OCI-LY1 (cell line): Measurements from ENCODE around the gene RPL35A.
A peak's percentile ranks its signal among the peaks of the same experiment; 100 is the strongest.

Experiments
- H2AFZ ChIP-seq: fragments of 200-600 bp; sonication (generic), shearing (Covaris generic); 2 replicates; pipeline ENCODE4 v1.6.0; 2014; ENCODE audit warnings: antibody characterized with exemption, mild to moderate bottlenecking, low read length
- H3F3A ChIP-seq: fragments of 200-600 bp; sonication (generic), shearing (Covaris generic); 2 replicates; pipeline ENCODE4 v1.6.0; 2014; ENCODE audit warnings: mild to moderate bottlenecking, antibody characterized with exemption, low read length, moderate library complexity; ENCODE audit not compliant: insufficient read depth
- H3K27ac ChIP-seq: fragments of 200-600 bp; sonication (generic); 2 replicates; pipeline ENCODE4 v1.5.1; 2014; ENCODE audit warnings: low read length, mixed run types, mild to moderate bottlenecking, low read depth; ENCODE audit not compliant: poor library complexity, severe bottlenecking
- H3K27me3 ChIP-seq: fragments of 200-600 bp; sonication (generic); 2 replicates; pipeline ENCODE4 v1.6.0; 2014; ENCODE audit warnings: antibody characterized with exemption, mild to moderate bottlenecking, low read length, moderate library complexity; ENCODE audit not compliant: insufficient read depth
- H3K36me3 ChIP-seq: fragments of 200-600 bp; sonication (generic); 2 replicates; pipeline ENCODE4 v1.6.1; 2014; ENCODE audit warnings: mild to moderate bottlenecking, antibody characterized with exemption, low read length, moderate library complexity, mixed read lengths; ENCODE audit not compliant: insufficient read depth
- H3K4me1 ChIP-seq: fragments of 200-600 bp; sonication (generic); 2 replicates; pipeline ENCODE4 v1.5.1; 2014; ENCODE audit warnings: mild to moderate bottlenecking, low read length, moderate library complexity; ENCODE audit not compliant: insufficient read depth, severe bottlenecking
- H3K4me2 ChIP-seq: fragments of 200-600 bp; sonication (generic), shearing (Covaris generic); 2 replicates; pipeline ENCODE4 v1.6.1; 2014; ENCODE audit warnings: low read length
- H3K4me3 ChIP-seq: fragments of 200-600 bp; sonication (generic); 2 replicates; pipeline ENCODE4 v1.5.1; 2014; ENCODE audit warnings: low read length, low read depth, mild to moderate bottlenecking, mixed read lengths; ENCODE audit not compliant: poor library complexity, severe bottlenecking
- H3K79me2 ChIP-seq: fragments of 200-600 bp; shearing (Covaris generic); 2 replicates; pipeline ENCODE4 v1.6.1; 2016; ENCODE audit warnings: mixed run types, low read length, mixed read lengths; ENCODE audit not compliant: insufficient read depth
- H3K9ac ChIP-seq: fragments of 200-600 bp; sonication (generic), shearing (Covaris generic); 2 replicates; pipeline ENCODE4 v1.6.1; 2014; ENCODE audit warnings: mild to moderate bottlenecking, low read length, mixed read lengths
- H3K9me2 ChIP-seq: fragments of 200-600 bp; sonication (generic), shearing (Covaris generic); 2 replicates; pipeline ENCODE4 v1.6.1; 2014; ENCODE audit warnings: low read depth, mild to moderate bottlenecking, low read length, mixed read lengths
- H3K9me3 ChIP-seq: fragments of 200-600 bp; shearing (Covaris generic); 2 replicates; pipeline ENCODE4 v1.6.1; 2014; ENCODE audit warnings: low read length, mixed read lengths
- H4K20me1 ChIP-seq: fragments of 200-600 bp; sonication (generic), shearing (Covaris generic); 2 replicates; pipeline ENCODE4 v1.6.0; 2016; ENCODE audit warnings: mild to moderate bottlenecking, low read length; ENCODE audit not compliant: insufficient read depth
- CTCF ChIP-seq: fragments of 200-600 bp; sonication (generic), shearing (Covaris generic); IDR thresholded peaks from 2 replicates; pipeline ENCODE4 v1.5.1; 2017; ENCODE audit warnings: mild to moderate bottlenecking, antibody characterized with exemption, low read length, moderate library complexity, mixed read lengths
- EZH2 ChIP-seq: fragments of 200-600 bp; sonication (generic), shearing (Covaris generic); IDR thresholded peaks from 2 replicates; pipeline ENCODE4 v1.8.0; 2017; ENCODE audit warnings: borderline replicate concordance, mixed run types, mild to moderate bottlenecking, antibody characterized with exemption, low read length, moderate library complexity, mixed read lengths

The RPL35A gene

DNA sequence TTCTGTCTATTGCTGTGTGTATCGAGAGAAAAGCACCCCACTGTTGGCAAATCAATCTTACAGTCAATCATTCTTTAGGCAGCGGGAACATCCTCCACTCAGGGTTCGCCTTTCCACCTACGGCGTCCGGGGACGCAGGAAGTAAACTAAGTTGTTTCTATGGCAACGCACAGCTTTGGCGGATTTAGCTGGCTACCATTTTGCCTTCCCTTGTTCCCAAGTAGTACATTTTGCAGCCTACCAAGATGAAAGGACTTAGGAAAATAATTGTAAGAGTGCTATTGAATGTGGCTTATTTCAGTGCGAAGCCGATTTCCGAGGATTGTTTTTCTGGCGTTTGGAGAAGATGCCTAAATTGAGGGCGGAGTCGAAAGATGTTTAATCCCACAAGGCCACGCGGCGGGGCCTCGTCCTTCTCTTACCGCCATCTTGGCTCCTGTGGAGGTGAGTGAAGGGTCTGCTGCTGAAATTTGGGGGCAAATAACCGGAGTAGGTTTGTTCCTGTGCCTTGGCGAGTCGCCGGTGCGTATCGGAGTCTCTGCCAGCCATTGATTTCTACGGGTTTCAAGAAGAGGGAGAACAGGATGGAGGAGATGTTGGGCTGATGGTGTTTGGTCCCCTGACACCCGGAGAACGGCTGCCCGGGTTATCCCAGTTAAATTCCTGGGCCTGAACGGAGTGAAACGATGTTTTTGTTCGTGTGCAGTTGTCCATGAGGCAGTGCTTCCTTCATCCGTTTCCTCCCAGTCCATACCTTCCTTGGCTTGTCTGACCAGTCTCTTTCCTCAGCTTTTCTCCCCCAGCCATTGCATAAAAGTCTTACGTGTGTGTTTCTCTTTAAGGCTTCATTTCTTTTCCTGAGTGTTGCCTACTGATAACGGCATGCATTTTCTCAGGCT, at the start of gene RPL35A:
Gene RPL35A, plus strand, starts transcription at position 413 of the 899 bp plus-strand sequence. CDS start 778 bp downstream, outside the sequence.
- H3K9ac ChIP-seq: peak within 1 kb of the TSS; percentile 92
- H2AFZ ChIP-seq: peak within 1 kb of the TSS; percentile 12; the same call in 1 of the 2 replicates
- H4K20me1 ChIP-seq: no peaks in the 10 kb centered on the region
- H3K4me3 ChIP-seq: peak within 1 kb of the TSS; percentile 81
- peaks cover 20% of the 10 kb centered on the region for H3K79me2 ChIP-seq
- H3K9me2 ChIP-seq: no peaks in the 10 kb centered on the region
- H3K9me3 ChIP-seq: no peaks in the 10 kb centered on the region
- peak within 1 kb of the TSS; percentile 61 for H3K27ac ChIP-seq
- H3K36me3 ChIP-seq: peaks cover 48% of the 10 kb centered on the region
- H3K27me3 ChIP-seq: no peaks in the 10 kb centered on the region
- peak within 1 kb of the TSS; percentile 79 for H3K4me2 ChIP-seq
- TF ChIP-seq EZH2 (no peak), CTCF (no peak)
- no peaks in the 10 kb centered on the region for H3F3A ChIP-seq
- peaks cover 25% of the 10 kb centered on the region for H3K4me1 ChIP-seq

GRCh38 chr3:197901626-197902025, 48.4 kb upstream of the RPL35A start:
- H3K4me2 ChIP-seq: no peak overlapping the region
- H3K9me2 ChIP-seq: no peaks in the 10 kb centered on the region
- H3K36me3 ChIP-seq: peaks cover 58% of the 10 kb centered on the region
- peaks cover 52% of the 10 kb centered on the region for H3K79me2 ChIP-seq
- H3K4me3 ChIP-seq: no peak overlapping the region
- no peaks in the 10 kb centered on the region for H4K20me1 ChIP-seq
- H3K27me3 ChIP-seq: no peaks in the 10 kb centered on the region
- no peak overlapping the region for H2AFZ ChIP-seq
- no peaks in the 10 kb centered on the region for H3F3A ChIP-seq
- no peak overlapping the region for H3K27ac ChIP-seq
- H3K4me1 ChIP-seq: peaks cover 10% of the 10 kb centered on the region
- TF ChIP-seq CTCF (no peak), EZH2 (no peak)
- H3K9me3 ChIP-seq: peaks cover 2% of the 10 kb centered on the region; the same call in 1 of the 2 replicates
- H3K9ac ChIP-seq: no peak overlapping the region

GRCh38 chr3:197906023-197906849, 43.8 kb upstream of the RPL35A start:
- Histone ChIP-seq H4K20me1 (no peaks in the 10 kb centered on the region), H3K79me2 (peaks cover 36% of the 10 kb centered on the region), H3K4me3 (no peak overlapping the region), H3K9me2 (no peaks in the 10 kb centered on the region), H3F3A (peaks cover 7% of the 10 kb centered on the region; the same call in 1 of the 2 replicates), H3K4me2 (peak overlapping the region; percentile 29; the same call in 1 of the 2 replicates), H3K27ac (peak overlapping the region; percentile 11), H3K9ac (no peak overlapping the region), H3K9me3 (no peaks in the 10 kb centered on the region; the same call in 1 of the 2 replicates), H3K4me1 (peaks cover 37% of the 10 kb centered on the region), H3K27me3 (no peaks in the 10 kb centered on the region), H3K36me3 (peaks cover 57% of the 10 kb centered on the region), H2AFZ (no peak overlapping the region)
- no peak for TF ChIP-seq EZH2
- TF ChIP-seq CTCF: peak; percentile 99
